Measurements from ENCODE around the gene ALAS1. TPM values are rescaled to one million over a fixed set of nuclear protein-coding genes. Genes with fewer than 3 reads are reported as not detected.

The ALAS1 gene
- total RNA-seq, 1 experiment from 2014 or later = 35.5 TPM

DNA sequence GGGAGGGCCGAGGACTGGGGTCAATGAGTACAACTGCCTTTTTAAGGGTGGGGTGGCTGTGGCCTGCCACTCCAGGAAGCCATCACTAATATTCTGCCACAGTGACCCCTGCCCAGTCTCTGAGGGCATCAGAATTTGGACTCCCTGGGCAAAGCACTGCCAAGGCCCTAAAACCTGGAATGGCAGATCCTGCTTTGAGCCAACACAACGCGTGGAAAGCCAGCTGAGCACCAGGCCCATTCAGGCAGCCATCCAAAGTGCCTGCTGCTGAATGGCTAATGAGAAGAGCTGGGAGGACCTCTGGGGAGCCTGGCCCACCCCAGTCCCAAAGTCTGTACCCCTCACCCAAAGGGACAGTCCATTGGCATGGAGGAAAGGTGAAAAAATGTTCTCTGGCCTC is 36.0 kb downstream of the ALAS1 start:
- no peak for DNase-seq (ENCODE audit: low read depth)

DNA sequence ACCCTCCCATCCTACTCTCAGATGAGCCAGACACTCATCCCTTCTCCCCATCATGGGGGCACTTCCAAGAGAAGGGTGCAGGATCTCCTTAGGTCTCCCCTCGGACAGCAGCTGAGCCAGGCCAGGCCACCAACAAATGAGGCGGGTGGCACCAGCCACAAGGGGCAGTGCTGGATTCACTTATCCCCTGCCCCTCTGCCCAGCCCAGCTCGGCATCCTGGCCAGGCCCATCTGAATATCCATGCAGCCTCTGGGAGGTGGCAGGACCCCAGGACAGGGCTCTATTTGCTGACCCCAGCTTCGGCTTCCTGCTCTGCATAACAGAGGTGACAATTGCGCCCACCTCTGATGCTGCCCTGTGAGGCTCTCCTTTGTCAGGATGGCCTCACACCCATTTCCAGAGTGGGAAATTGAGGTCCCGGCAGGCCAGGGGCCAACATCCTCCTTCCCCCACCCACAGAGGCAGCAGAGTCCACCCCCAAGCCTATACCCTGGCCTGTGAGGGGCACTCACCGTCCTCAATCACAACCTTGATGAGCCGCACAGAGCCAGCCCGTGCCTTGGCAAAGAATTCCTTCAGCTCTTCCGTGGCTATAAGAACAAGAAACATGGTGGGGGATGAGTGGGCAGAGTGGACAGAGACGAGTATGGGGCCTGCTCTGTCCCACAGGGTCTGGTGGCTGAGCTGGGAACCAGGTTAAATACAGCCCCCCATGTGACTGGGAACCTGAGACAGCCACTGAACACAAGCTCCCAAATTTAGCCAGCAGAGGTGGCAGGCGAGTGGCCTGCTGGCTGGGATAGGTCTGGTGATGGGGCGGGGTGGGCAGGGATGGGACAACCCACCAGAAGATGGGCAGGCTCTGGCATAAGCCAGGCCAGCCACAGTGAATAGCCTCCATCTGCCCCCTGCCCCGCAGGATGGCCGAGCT is 36.8 kb downstream of the ALAS1 start:
- DNase-seq (ENCODE audit: low read depth) = no peak

DNA sequence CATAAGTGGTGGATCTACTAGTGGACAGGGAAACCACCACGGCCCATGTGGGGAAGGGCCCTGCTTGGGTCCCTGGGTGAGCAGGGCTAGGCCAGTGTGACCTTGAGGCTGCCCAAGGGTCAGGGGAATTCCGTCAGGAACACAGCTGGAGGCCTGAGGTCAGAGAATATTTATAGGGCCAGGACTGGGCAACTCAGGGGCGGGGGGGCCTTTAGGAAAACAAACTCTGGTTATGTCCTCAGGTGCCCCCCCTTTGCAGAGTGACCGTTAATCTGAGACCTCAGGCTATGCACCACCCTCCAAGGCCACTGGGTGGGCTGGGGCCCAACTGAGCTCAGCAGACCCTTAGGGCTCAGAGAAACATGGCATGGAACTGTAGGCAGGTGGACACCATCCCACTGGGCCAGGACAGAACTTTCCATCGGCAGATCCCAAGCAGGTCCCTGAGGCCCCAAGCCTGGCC is 38.5 kb downstream of the ALAS1 start:
- DNase-seq (ENCODE audit: low read depth) = no peak

DNA sequence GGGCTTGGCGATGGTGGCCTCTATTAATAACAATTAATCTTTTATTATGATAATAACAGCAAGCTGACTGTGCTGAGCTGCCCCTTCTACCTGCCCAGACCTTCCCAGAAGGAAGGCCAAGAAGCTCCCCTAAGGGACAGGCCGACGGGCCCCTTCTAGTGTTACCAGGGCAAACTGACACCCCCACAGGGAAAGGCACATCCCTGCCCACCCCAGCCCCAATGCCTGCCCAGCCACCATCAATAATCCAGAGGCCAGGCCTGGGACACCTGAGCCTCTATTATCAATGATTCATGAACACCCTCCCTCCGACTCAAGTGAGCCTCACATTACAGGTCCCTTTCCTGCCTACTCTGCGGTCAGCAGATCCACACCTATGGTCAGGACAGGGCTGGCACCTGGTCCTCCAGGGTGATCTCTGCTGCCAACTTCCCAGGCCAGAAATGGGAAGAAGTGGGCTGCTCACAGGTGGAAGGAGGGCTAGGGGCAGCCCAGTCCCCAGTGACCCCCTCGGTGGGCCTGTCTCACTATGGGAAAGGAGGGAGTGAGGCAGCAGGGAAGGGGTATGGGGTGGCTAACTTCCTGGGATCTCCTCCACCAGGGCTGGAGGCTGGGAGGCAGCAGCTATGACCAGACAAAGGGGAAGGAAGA is 39.2 kb downstream of the ALAS1 start:
- no peak for DNase-seq (ENCODE audit: low read depth)

DNA sequence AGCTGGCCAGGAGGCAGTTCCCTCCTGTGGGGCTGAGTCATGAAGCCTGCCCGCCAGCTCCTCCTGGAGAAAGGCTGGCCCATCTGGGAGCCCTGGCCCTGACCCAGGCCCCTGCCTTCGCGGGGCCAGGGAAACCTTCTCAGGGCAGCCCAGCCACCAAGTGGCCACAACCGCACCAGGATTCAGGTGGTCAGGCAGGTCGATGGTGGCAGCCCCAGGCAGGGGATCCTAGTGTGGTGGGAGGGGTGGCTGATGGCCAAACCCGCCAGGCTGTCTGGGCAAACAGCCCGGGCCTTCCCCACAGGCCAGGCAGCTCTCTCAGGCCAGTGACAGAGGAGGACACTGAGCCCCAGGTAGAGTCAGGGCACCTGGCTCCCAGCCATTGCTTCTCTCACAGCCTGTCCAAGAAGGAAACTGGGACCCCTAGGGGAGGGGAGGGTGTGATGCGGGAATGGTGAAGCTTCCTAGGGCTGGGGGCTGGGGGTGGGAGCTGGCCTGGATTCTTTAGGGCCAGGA is 39.8 kb downstream of the ALAS1 start:
- DNase-seq (ENCODE audit: low read depth) = peak; percentile 90

DNA sequence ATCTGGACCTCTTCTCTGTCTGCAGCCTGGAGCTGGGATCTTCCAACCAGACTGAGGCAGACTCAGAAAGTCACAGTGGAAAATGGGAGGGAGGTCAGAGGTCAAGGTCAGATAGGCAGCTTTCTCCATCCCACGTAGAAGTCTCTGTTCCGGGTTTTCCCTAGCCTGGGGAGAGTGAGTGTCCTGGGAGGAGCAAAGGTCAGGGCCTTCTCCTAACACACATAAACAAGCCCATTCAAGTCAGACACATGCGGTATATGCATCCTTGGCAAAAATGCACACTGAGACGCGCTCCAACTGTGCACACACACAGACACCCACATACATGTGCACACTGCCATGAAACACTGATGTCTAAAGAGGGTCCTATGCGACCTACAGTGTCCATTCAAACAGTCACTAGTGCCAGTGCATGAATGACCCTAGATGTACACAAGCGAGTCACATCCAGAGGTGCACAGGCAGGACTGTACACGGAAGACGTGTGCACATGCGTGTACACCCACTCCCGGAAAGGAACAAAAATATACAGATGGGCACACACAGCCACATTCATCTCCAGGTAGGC is 40.3 kb downstream of the ALAS1 start:
- DNase-seq (ENCODE audit: low read depth) = no peak

DNA sequence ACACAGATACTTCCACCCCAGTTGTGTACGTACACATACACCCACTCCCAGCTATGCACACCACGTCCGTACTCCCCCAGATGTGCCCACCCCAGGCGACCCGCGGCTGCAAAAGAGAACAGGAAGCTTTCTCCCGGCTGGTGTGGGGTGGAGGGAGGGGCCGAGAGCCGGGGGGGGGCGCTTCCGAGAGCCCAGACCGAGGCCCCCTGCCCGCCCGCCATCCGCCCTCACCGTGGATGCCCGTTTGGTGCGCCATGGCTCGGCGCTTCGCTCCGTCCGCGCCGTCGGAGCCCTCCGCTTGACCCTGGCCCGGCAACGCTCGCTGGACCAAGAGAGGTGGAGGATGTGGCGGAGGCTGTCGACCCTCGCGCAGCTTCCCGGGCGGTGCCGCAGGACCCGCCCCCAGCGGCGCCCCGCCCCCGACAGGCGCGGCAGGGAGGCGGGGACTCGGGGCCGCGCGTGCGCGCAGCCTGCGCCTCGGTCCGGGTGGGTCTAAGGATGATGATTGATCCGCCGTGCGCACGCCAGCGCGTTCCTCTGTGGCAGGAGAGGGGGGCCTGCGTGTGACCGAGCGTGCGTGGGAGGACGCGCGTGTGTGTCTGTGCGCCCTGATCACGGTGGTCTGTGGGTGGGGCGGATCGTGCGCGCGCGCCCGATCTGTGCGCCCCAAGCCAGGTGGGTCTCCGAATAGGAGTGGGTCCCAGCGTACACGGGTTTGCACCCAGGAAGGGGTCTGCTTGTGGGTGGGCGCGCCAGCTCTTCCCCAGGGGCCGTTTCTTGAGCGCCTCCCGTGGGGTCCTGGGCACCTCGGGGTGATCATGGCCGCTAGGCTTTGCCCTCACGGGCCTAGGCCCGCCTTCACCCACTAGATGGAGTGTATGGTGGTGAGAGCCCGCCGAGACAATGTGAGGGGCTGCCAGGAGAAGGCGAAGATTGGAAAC is 41.1 kb downstream of the ALAS1 start, which contains the start of gene TWF2:
Gene TWF2, minus strand, starts transcription at position 398 of the 941 bp plus-strand sequence. Its CDS starts 142 bp downstream, at position 256.
- DNase-seq (ENCODE audit: low read depth) = peak; percentile 85

DNA sequence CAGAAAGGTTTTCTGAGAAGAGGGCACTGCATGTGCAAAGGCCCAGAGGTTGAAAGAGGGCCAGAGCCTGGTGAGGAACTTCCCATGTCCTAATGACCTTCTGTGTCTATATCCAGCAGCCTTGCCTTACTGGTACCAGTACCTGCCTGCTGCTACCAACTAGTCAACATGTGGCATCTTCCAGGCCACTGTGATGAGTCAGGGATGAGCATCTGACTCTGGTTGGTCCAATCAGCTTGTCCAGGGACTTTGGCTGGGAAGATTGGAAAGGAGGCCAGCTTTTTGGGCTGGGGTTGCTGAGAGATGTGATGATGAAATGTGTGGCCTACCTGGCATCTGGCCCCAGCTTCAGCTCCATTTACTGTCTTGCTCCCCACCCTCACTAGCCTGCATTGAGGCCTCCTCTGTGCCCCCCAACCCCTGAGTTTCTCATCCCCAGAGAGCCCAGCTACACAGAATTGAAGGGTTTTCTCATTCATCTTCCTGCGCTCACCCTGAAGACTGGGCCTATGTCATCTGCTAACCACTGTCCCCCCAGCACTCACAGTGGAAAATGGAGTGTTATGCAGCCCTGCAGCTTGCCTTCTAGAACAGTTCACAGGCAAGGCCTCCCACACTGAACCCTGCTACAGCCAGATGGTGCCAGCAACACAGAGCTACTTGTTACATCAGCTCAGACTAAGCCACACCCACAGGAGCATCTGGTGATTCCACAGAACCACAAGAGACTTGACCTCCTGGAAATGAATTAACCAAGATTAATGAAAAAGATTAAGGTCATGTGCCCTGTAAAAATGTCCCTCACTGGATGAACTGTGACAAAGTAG is 42.3 kb downstream of the ALAS1 start:
- peak; percentile 59 for DNase-seq (ENCODE audit: low read depth)

DNA sequence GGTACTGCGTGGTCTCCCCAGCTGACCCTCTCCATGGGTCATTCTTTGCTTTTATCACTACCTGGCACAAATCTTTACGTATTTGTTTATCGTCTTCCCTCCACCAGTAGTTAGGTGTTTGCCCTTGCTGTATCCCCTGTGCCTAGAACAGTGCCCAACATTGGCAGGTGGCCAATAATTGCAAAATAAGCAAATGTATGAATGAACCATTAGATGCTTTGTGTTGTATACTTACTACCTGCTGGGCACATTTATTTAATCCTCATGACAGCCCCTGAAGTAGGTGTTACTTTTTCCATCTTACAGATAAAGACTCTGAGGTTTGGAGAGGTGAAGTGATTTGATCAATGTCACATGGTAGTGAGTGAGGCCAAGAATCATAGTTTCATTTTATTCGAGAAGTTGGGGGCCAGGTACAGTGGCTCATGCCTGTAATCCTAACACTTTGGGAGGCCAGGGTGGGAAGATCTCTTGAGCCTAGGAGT is 43.0 kb downstream of the ALAS1 start:
- no peak for DNase-seq (ENCODE audit: low read depth)

DNA sequence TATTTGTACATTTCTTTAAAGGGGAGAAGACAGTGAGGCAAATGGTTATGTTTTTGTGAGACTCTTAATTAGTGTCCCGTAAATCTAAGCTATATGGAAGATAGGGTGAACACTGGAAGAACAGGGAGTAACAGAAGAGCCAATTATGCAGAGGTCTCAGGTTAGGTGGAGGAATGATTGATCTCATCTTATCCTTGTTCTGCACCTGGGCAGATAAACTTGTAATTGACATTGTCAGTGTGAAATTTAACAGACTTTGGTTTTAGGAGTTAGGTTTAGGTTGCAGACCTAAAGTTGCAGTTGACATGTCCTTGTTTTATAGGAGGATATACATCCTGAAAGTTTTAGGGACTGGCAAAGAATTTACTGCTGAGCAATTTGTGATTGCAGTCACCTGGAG is 44.1 kb downstream of the ALAS1 start:
- DNase-seq (ENCODE audit: low read depth) = no peak

DNA sequence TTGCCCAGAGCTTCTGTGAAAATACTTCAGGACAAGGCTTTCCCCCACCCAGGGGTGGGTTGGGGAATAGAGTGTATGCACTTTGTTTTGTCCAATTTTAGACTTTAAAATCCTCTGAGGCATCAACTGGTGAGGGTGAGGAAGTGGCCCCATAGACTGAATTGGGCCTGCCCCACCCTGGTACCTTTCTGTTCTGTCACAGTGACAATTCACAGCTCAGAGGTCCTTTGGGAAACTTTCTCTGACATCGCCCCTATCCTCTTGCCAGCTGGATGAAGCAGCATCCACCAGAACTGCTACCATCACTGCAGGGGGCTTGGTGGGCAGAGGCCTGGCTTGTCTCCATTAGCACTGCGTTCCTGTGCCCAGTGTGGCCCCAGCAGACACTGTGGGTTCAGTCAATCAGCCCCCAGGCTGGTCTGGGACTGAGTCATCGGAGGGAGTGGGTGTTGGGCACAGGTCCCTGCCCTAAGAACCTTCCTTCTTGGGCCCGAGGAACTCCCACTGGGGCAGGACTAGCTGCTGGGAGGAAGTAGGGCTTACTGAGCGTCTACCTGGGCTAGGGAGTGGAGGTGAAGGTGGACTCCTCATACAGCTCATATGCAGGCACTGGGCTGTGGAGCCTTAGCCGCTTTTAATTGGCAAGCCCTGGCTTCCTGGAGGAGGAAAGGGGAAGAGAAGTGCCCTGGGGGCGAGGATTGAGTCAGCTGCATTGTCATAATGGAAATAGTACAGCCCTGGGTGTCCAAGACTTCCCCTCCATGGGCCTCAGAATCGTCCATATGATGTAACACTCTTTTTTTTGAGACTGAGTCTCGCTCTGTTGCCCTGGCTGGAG is 46.0 kb downstream of the ALAS1 start:
- peak; percentile 73 for DNase-seq (ENCODE audit: low read depth)

DNA sequence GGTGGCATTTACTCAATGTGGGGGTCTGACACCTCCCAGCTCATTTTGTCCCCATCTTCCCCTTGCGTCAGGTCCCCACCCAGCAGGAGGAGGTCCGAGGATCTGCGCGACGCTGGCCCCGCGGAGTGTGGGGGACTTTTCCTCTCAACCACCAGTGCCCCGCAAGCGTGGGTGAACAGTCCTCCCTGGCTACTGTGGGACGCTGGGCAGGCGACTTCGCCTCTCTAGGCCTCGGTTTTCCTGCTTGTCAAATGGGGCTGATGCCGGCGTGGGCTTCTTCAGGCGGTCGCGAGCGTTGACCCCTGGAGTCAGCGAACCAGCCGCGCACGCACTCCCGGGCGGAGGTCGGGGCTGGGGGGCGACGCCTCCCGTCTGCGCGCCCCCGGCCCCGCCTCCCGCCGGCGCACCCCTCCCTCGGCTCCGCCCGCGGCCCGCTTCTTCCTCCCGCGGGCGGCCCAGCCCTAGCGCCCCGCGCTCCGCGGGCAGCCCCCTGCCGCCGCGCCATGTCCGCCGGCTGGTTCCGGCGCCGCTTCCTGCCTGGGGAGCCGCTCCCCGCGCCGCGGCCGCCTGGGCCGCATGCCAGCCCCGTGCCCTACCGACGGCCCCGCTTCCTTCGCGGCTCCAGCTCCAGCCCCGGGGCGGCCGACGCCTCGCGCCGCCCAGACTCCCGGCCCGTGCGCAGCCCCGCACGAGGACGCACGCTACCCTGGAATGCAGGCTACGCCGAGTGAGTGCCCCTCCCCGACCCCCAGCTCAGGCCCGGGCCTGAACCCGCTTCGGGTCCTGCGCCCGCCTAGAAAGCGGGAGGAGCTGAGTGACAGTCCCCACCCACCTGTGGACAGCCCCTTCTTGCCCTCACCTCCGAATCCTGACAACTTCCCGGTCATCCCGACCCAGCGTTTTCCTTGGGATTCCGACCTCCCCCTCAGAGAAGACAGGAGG is 47.6 kb downstream of the ALAS1 start, which contains the start of gene PPM1M:
Gene PPM1M, plus strand, starts transcription at position 438 of the 942 bp plus-strand sequence. Its CDS starts 66 bp downstream, at position 504.
- peak; percentile 60 for DNase-seq (ENCODE audit: low read depth)

DNA sequence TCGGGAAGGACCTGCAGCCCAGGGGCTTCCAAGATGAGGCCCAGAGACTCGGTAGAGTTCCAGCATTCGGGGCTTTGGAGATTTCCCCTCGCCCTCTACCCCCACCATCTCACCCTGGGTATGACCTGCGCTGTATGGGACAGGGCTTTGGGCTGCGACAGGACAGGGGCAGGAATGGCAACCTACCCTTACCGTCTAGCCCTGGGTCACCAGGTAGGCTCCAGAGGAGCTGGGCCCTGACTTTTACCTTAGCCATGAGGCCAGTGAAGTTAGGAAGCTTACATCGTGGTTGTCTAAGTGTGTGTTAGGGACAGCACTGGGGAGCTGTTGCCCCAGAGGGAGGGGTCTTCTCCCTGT is 48.3 kb downstream of the ALAS1 start:
- DNase-seq (ENCODE audit: low read depth) = no peak

DNA sequence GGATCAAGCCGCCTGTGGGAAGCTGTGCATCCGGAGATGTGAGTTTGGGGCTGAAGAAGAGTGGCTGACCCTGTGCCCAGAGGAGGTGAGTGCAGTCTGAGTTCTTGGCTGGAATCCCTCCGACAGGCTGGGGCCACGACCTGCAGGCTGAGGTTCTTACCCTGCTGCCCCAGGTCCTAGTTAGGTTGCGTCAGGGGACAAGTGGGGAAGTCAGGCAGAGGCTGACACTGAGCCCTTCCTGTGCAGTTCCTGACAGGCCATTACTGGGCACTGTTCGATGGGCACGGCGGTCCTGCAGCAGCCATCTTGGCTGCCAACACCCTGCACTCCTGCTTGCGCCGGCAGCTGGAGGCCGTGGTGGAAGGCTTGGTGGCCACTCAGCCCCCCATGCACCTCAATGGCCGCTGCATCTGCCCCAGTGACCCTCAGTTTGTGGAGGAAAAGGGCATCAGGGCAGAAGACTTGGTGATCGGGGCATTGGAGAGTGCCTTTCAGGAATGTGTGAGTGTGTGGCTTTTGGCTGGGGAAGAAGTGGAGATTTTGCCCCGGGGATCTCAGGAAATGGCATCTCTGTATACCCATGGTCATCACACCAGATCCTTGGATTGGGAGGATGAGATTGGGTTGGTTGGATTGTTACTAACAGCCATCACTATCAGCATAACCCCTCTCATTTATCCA is 48.9 kb downstream of the ALAS1 start:
- DNase-seq (ENCODE audit: low read depth) = no peak

DNA sequence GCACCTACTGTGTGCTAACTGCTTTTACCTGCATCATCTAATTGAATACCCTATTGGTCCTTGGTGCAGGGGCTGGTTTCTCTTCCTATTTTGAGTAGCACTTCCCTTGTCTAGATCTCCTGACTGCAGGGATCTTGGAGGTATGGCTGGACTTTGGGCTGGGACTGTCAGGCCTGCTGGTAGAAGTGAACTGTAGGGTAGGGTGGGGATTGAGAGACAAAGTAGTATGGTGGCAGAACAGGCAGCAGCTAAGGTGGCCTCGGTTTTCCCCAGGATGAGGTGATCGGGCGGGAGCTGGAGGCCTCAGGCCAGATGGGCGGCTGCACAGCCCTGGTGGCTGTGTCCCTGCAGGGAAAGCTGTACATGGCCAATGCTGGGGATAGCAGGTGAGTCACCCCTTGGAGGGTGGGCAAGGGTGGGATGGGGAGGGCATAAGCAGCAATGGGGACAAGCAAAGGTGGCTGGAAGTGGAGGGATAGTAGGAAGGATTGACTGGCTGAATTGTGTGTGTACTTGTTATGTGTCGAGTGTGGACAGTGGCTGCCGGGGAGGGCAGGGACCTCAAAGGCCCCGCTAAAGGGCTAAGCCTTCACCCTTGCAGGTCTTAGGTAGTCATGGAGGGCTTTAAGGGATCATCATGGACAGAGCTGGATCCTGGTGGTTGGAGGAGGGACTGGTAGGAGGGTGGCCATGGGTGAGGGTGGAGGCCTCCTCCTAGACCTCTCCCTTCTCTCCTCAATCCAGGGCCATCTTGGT is 49.6 kb downstream of the ALAS1 start:
- no peak for DNase-seq (ENCODE audit: low read depth)

DNA sequence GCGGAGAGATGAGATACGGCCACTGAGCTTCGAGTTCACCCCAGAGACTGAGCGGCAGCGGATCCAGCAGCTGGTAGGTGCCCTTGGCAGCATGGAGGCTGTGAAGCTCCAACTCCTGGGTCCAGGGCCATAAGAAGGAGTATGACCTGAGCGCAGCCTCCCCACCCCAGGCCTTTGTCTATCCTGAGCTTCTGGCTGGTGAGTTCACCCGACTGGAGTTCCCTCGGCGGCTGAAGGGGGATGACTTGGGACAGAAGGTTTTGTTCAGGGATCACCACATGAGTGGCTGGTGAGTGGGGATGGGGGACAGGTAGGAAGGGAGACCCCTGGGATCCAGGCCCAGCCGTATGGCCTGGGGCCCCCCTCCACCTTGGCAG is 50.2 kb downstream of the ALAS1 start:
- DNase-seq (ENCODE audit: low read depth) = no peak
